ENCODE data around the gene PKP4. TPM values are rescaled to one million over a fixed set of nuclear protein-coding genes. Genes with fewer than 3 reads are reported as not detected.
"Not testable (repeated sequence)": the region's sequence is repeated elsewhere in the genome, so short reads cannot be mapped to it uniquely, and the experiment has no call there.

Gene PKP4
- total RNA-seq, 6 donors from 2014 or later: 37.5 to 160 (median 60.8) TPM

GRCh38 chr2:158691619-158692018 lies 234.9 kb downstream of the PKP4 start:
- WGBS, 2 donors: 91 to 92% methylated on average over 4 of the region's 4 CpGs
- ATAC-seq (ENCODE audit: low FRiP score in 2 of 2) (no peak), DNase-seq (no peak)
- Histone ChIP-seq H3K27ac (no peak overlapping the region), H3K4me1 (peaks cover 0 to 5% (median 0%) of the 10 kb centered on the region in 4 donors), H3K4me3 (no peak overlapping the region), H3K9me3 (peaks cover 0 to 2% (median 0%) of the 10 kb centered on the region in 4 donors), H3K36me3 (no peaks in the 10 kb centered on the region), H3K27me3 (no peaks in the 10 kb centered on the region)
- no peak for TF ChIP-seq POLR2A (IDR thresholded peaks at IDR 0.05)
- TF ChIP-seq CTCF (IDR thresholded peaks at IDR 0.05): no peak

GRCh38 chr2:158692372-158693103 lies 235.8 kb downstream of the PKP4 start:
- Histone ChIP-seq H3K27ac (no peak overlapping the region), H3K4me3 (no peak overlapping the region), H3K9me3 (peaks cover 0 to 6% (median 0%) of the 10 kb centered on the region in 4 donors), H3K27me3 (no peaks in the 10 kb centered on the region), H3K4me1 (peaks cover 0 to 5% (median 0%) of the 10 kb centered on the region in 4 donors), H3K36me3 (no peaks in the 10 kb centered on the region)
- DNase-seq (no peak), ATAC-seq (ENCODE audit: low FRiP score in 2 of 2) (no peak)
- TF ChIP-seq EP300 (IDR thresholded peaks at IDR 0.05) (no peak), CTCF (IDR thresholded peaks at IDR 0.05) (no peak), POLR2A (IDR thresholded peaks at IDR 0.05) (no peak), POLR2AphosphoS5 (IDR thresholded peaks at IDR 0.05) (no peak)
- WGBS, 2 donors: 78 to 92% methylated on average over 3 of the region's 3 CpGs

GRCh38 chr2:158693476-158693875 lies 236.7 kb downstream of the PKP4 start:
- no peaks in the 10 kb centered on the region for H3K36me3 ChIP-seq
- no peak overlapping the region for H3K27ac ChIP-seq
- TF ChIP-seq POLR2A (IDR thresholded peaks at IDR 0.05) (no peak), POLR2AphosphoS5 (IDR thresholded peaks at IDR 0.05) (no peak), EP300 (IDR thresholded peaks at IDR 0.05) (no peak), CTCF (IDR thresholded peaks at IDR 0.05) (no peak)
- no peaks in the 10 kb centered on the region for H3K27me3 ChIP-seq
- no peak for ATAC-seq (ENCODE audit: low FRiP score in 2 of 2)
- no peak overlapping the region for H3K4me3 ChIP-seq
- DNase-seq: no peak
- H3K4me1 ChIP-seq: peaks cover 0 to 4% (median 0%) of the 10 kb centered on the region in 4 donors
- peaks cover 0 to 6% (median 0%) of the 10 kb centered on the region in 4 donors for H3K9me3 ChIP-seq

- no peaks in the 10 kb centered on the region for H3K4me1 ChIP-seq
- peaks cover 0 to 6% (median 0%) of the 10 kb centered on the region in 4 donors for H3K9me3 ChIP-seq
- H3K36me3 ChIP-seq: no peaks in the 10 kb centered on the region
- DNase-seq: no peak
- H3K27me3 ChIP-seq: no peaks in the 10 kb centered on the region
- no peak overlapping the region for H3K27ac ChIP-seq
- ATAC-seq (ENCODE audit: low FRiP score in 2 of 2): no peak
- H3K4me3 ChIP-seq: no peak overlapping the region
- TF ChIP-seq POLR2A (IDR thresholded peaks at IDR 0.05) (no peak), EP300 (IDR thresholded peaks at IDR 0.05) (no peak), CTCF (IDR thresholded peaks at IDR 0.05) (no peak), POLR2AphosphoS5 (IDR thresholded peaks at IDR 0.05) (no peak)
Measured at GRCh38 chr2:158695305-158695704, 238.6 kb downstream of the PKP4 start.

GRCh38 chr2:158695744-158696143 lies 239.0 kb downstream of the PKP4 start:
- DNase-seq: not testable (repeated sequence)
- 83 to 86% methylated on average over 5 of the region's 5 CpGs for WGBS, 2 donors

More at GRCh38 chr2:158695744-158696143, 239.0 kb downstream of the PKP4 start:
- not testable (repeated sequence) for H3K4me3 ChIP-seq; H3K27ac ChIP-seq; H3K4me1 ChIP-seq; H3K9me3 ChIP-seq; H3K27me3 ChIP-seq; ATAC-seq (ENCODE audit: low FRiP score in 2 of 2); H3K36me3 ChIP-seq
